Measurements from ENCODE around the gene OR4E1.
"Not testable (repeated sequence)": the region's sequence is repeated elsewhere in the genome, so short reads cannot be mapped to it uniquely, and the experiment has no call there.

Gene OR4E1

DNA sequence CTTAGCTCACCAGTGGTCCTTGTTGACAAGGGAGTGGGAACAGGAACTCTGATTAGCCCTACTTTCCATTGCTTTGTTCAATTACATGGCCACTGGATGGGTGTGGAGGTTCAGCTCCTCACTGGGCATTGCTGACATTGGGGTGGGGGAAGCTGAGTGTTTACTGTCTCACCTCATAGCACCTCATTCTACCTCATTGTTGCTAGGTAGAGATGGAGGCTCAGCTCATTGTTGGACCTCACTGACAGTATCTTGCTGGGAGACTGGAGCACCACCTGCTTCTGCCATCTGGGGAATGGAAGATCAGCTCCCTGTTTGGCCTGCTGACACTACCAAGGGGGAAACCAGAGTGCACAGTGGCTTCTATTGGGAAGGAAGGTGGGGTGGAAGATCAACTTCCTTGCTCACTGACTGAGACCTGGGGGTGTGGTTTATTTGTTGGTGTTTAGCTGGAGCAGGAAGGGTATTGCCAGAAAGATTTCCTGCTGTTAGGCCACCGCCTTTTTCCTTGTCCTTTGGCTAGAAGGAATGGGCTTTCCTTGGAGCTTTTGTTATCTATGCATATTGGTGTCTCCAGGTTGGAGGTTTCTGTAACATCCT lies 21.3 kb downstream of the OR4E1 start:
- DNase-seq, result no peak

- DNase-seq, result no peak
Observed at GRCh38 chr14:21647380-21647779, 26.2 kb downstream of the OR4E1 start.

GRCh38 chr14:21643407-21643806 lies 30.2 kb downstream of the OR4E1 start:
- no peak for DNase-seq

- no peak for DNase-seq
Observed at GRCh38 chr14:21642683-21643082, 30.9 kb downstream of the OR4E1 start.

DNA sequence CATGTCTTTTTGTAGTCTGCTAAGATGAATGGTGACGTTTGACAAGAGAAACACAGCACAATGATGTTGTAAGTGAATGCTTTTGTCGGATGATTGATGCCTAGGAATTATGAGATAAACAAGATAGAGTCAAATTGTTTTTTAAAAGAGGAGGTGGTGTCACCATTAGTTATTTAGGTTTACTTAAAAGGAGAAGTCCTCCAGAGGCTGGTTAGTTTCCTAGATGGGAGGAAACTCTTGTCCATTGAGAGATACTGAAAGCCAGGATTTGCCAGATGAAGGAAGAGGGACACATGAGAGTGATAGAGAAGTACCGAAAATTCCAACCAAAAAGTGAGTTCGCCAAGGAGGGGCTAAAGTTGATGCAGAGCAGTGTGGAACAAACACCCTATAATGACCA lies 38.8 kb downstream of the OR4E1 start, which contains the start of gene OR10G2:
Gene OR10G2 (minus strand): TSS at position 101 of the 400 bp plus-strand sequence. CDS start 98 bp downstream, at position 3.
- no peak for DNase-seq

- no peak for DNase-seq
Observed at GRCh38 chr14:21631084-21631483, 42.5 kb downstream of the OR4E1 start.

GRCh38 chr14:21630503-21630902 lies 43.1 kb downstream of the OR4E1 start:
- not testable (repeated sequence) for DNase-seq

DNA sequence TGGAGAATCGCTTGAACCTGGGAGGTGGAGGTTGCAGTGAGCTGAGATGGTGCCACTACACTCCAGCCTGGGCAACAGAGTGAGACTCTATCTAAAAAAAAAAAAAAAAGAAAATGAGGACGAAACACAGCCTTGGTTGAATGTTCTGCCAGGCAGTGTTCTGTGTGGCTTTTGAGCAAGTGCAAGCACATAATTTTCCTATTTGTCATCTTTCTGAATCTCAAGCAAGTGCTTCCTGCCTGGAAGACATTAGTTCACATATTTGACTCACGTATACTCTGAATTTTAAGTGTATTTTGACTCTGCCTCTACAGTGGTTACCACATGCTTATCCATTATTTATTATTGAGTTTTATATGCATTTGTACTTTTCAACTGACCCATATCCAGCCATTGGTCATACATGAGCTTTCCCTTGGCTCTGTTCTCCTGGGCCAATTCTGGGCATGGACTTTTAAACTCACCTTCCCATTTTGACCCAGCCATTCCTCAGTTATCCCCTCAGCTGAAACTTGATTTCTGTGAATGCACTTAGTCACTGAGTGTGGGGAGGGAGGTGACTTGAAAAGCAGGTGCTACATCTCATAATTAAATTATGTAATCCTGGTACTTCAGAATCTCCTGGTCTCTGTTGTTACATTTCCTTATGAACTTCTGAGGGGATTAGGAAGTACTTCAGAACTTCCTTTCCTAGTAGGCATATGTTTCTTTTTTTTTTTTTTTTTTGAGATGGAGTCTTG lies 47.0 kb downstream of the OR4E1 start:
- DNase-seq, result no peak
